ENCODE data around the gene SEPTIN2. TPM values are rescaled to one million over a fixed set of nuclear protein-coding genes. Genes with fewer than 3 reads are reported as not detected.

SEPTIN2 gene
- total RNA-seq, 2 donors from 2014 or later = 143 to 193 TPM

GRCh38 chr2:241307055-241307454, 8.7 kb upstream of the SEPTIN2 start:
- Histone ChIP-seq H3K9me3 (no peaks in the 10 kb centered on the region), H3K36me3 (no peaks in the 10 kb centered on the region), H3K4me3 (no peak overlapping the region), H3K4me1 (peaks cover 0 to 50% of the 10 kb centered on the region in 2 donors), H3K27me3 (no peaks in the 10 kb centered on the region), H3K27ac (no peak overlapping the region)
- DNase-seq (ENCODE audit: low spot score) = no peak
- no peak for TF ChIP-seq CTCF (IDR thresholded peaks at IDR 0.05)

GRCh38 chr2:241308267-241308666, 7.5 kb upstream of the SEPTIN2 start:
- H3K4me1 ChIP-seq = peaks cover 0 to 50% of the 10 kb centered on the region in 2 donors
- no peaks in the 10 kb centered on the region for H3K36me3 ChIP-seq
- H3K27ac ChIP-seq = no peak overlapping the region
- H3K4me3 ChIP-seq = no peak overlapping the region
- H3K9me3 ChIP-seq = no peaks in the 10 kb centered on the region
- DNase-seq (ENCODE audit: low spot score) = no peak
- no peak for TF ChIP-seq CTCF (IDR thresholded peaks at IDR 0.05)
- H3K27me3 ChIP-seq = no peaks in the 10 kb centered on the region

- Histone ChIP-seq H3K27ac (no peak overlapping the region), H3K27me3 (no peaks in the 10 kb centered on the region), H3K36me3 (no peaks in the 10 kb centered on the region), H3K9me3 (no peaks in the 10 kb centered on the region), H3K4me3 (no peak overlapping the region), H3K4me1 (peaks cover 0 to 50% of the 10 kb centered on the region in 2 donors)
- no peak for TF ChIP-seq CTCF (IDR thresholded peaks at IDR 0.05)
- DNase-seq (ENCODE audit: low spot score) = no peak
Measured at GRCh38 chr2:241308832-241309500, 6.8 kb upstream of the SEPTIN2 start.

GRCh38 chr2:241309684-241310117, 6.0 kb upstream of the SEPTIN2 start:
- H3K27me3 ChIP-seq = no peaks in the 10 kb centered on the region
- no peaks in the 10 kb centered on the region for H3K36me3 ChIP-seq
- TF ChIP-seq CTCF (IDR thresholded peaks at IDR 0.05) = no peak
- H3K4me3 ChIP-seq = no peak overlapping the region
- DNase-seq (ENCODE audit: low spot score) = no peak
- H3K27ac ChIP-seq = no peak overlapping the region
- H3K9me3 ChIP-seq = no peaks in the 10 kb centered on the region
- H3K4me1 ChIP-seq = peaks cover 0 to 47% of the 10 kb centered on the region in 2 donors

GRCh38 chr2:241310917-241311566, 4.7 kb upstream of the SEPTIN2 start:
- Histone ChIP-seq H3K4me1 (peaks cover 0 to 40% of the 10 kb centered on the region in 2 donors), H3K27ac (no peak overlapping the region), H3K9me3 (no peaks in the 10 kb centered on the region), H3K27me3 (no peaks in the 10 kb centered on the region), H3K36me3 (no peaks in the 10 kb centered on the region), H3K4me3 (no peak overlapping the region)
- no peak for TF ChIP-seq CTCF (IDR thresholded peaks at IDR 0.05)
- DNase-seq (ENCODE audit: low spot score) = no peak

Data from right atrium auricular region (tissue), 2 donors.